Head of caudate nucleus (tissue), 42 donors: ENCODE results near the gene PJA1.

Source experiments
- DNase-seq, 42 donors: peaks; one replicate each; pipeline versions ENCODE4 v3.0.0 to v3.0.0-alpha.2; 2020 to 2021; ENCODE audit warnings: mixed read lengths in 7 of 42
- intact Hi-C: fragments of 100-400 bp; cut with DNase I; formaldehyde crosslinking; loops from one replicate; pipeline ENCODE4 v1.15.0; 2022

PJA1 gene

DNA sequence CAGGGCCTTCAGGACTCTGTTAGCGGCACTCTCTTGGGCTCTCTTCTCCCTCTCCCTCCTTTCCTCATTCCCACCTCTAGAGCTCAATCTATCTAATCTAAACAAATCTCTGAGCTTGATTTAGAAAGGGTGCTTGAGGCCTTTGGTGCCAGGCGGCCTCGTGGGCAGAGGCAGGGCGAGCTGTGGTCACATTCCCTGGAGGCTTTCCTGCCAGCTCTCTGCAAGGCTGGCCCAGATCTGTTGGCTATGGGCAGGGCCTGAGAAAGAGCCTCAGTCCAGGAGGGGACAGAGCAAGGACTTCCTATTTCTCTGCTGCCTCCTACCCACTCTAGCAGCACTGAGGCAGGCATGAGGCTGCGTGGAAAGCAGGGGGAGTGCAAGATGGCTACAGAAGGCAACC lies 38.6 kb downstream of the PJA1 start:
- peak in 1 of 42 donors; percentile 5 for DNase-seq
- intact Hi-C loops = no loop called here

DNA sequence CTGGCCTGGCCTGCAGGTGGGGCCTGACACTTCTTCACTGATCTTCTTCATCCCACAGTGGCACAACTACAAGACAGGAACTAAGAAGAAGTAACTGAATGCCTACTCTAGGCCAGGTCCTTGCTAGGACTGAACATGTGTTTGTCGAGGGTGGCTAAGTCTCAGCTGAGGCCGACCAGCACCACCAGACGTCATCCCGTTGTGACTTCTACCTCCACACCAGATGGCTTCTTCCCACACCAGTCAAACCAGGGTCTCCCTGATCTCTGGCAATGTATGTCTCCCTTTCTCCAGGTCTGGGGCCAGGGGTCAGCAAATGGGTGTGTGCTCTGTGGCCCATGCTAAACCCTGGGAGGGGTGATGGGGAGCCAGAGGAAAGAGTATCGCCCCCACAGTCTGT lies 40.2 kb downstream of the PJA1 start:
- intact Hi-C loops = no loop called here
- no peak for DNase-seq

GRCh38 chrX:69124108-69124507 lies 41.1 kb downstream of the PJA1 start:
- DNase-seq = no peak
- intact Hi-C loops = no loop called here

GRCh38 chrX:69123481-69123880 lies 41.8 kb downstream of the PJA1 start:
- intact Hi-C loops = no loop called here
- no peak for DNase-seq

DNA sequence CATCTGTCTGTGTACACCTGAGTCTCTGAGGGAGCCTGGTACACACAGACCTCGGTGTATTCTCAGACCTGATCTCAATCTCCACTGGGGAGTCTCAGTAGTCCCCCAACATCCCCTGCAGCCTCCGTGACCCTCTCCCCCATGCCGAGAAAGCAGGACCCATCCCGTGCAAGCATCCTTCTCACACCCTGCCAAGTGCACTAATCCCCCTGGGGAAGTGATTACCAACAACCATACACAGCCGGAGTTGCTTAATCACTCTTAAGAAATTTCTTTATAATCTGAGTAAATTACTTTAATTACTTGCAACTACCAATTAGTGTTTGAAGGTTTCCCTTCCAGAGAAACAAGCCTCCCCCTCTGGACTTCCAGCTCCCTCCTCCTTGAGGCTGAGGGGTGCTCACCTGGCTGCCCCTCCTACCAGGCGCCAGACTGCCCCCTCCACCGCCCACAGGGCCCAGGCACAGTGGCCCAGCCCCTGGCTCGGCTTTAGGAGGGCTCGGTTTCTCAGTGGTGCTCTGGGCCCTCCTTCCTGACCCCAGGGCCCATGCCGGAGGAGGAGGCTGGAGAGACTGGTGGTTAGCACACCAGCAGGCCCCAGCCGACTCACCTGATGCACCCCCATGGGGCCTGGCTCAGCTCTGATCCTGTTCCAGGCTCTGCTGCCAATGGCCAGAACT lies 43.8 kb downstream of the PJA1 start:
- intact Hi-C loops = no loop called here
- DNase-seq = no peak

DNA sequence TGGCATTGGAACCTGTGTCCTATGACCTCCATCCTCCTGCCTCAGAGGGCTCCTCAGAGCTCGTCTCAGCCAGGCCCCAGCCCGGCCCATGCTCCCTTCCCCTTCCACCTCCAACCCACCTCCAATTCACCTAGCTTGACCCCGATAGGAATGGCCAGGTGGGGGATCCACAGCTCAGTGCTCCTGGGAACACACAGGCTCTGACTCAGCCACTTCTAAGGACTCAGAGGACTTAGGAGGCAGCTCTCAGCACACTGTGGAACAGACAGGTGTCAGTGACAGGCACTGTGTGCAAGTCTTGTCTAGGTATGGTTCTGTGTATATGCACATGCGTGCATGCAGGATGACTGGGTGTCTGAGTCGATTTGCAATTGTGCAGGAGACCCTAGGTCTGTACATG lies 44.8 kb downstream of the PJA1 start:
- intact Hi-C loops = no loop called here
- DNase-seq = no peak

DNA sequence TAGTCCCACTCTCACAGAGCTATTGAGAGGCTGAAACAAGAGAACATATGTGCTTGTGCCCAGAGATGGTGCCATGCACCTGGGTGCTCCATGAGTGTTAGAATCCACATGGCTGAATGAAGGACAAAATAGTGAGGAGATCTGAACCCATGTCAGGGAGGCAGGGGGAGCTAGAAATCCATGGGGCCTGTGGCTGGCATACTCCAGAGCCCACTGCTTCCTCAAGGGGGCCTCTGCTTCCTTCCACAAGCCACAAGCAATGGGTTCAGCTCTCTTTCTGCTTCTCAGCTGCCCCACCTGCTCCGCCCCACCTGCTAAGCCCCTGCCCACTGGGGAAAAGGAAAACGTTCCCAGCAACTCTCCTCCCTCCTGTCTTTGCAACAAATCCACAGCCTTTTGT lies 46.1 kb downstream of the PJA1 start:
- DNase-seq = no peak
- intact Hi-C loops = no loop called here

DNA sequence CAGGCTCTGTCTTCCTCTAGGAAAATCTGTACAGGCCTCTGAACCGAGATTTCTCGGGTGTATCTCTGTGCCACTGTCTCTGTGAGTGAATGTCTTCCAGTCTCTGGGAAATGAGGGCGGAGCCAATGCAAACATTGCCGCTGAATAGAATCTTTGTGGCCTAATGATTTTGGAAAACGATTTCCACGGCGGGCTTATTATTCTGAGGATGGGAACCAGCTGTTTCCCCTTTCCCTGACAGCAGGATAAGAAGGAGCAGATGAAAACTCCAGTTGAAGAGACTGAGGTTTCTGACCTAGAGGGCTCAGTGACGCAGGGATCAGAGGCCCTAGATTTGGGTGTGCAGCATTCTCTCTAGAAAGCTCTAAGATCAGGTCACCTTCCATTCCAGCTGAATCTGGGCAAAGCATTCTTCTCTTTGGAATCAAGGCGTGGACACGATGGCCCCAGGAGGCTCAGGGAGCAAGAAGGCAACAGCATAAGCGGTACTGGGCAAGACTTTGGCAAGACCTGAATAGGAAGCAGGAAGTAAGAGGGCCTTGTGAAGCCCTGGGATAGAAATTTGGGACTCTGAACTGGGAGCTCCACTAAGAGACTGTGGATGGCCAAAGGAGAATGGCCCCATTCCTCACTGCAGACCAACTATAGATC lies 47.3 kb downstream of the PJA1 start:
- DNase-seq = no peak
- intact Hi-C loops = no loop called here

DNA sequence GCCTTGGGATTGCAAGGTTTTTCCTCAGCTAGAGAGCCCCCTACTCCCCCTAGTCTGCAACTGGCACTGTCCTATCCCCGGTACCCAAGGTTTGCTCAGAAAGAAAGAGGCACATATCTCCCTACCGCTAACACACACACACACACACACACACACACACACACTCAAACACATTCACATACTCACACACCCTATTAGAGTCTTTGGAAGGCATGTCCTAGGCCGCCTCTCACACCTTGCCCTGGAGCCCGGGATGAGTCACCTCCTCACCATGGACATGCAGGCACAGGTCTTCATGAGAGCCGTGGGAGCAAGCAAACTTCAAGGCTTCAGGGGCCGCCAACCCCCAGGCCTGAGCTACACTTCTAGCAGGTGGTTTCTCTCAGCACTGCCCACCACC lies 49.2 kb downstream of the PJA1 start:
- DNase-seq = no peak
- intact Hi-C loops = no loop called here

GRCh38 chrX:69113723-69114122 lies 51.5 kb downstream of the PJA1 start:
- no peak for DNase-seq
- intact Hi-C loops = no loop called here
